Hepatocyte (in vitro differentiated cells): ENCODE measurements around the gene FGFBP3. TPM values are rescaled to one million over a fixed set of nuclear protein-coding genes. Genes with fewer than 3 reads are reported as not detected.

Source experiments
- DNase-seq: peaks from one replicate; pipeline ENCODE4 v3.0.0-alpha.2; 2016; ENCODE audit warnings: low spot score
- H2AFZ ChIP-seq: fragments of 200-600 bp; sonication (generic); 2 replicates; pipeline ENCODE4 v1.6.0; 2016; ENCODE audit warnings: antibody characterized with exemption, mild to moderate bottlenecking
- H3K27ac ChIP-seq: fragments of 200-600 bp; sonication (generic); 2 replicates; pipeline ENCODE4 v1.5.1; 2016; ENCODE audit warnings: mild to moderate bottlenecking
- H3K27me3 ChIP-seq: fragments of 200-600 bp; sonication (generic); 2 replicates; pipeline ENCODE4 v1.6.1; 2016
- H3K36me3 ChIP-seq: fragments of 200-600 bp; sonication (generic); replicated peaks from 2 replicates; pipeline ENCODE4 v1.5.1; 2016; ENCODE audit warnings: low read depth; ENCODE audit not compliant: insufficient read depth
- H3K4me1 ChIP-seq: fragments of 200-600 bp; sonication (generic); 2 replicates; pipeline ENCODE4 v1.5.1; 2016; ENCODE audit warnings: mild to moderate bottlenecking, moderate library complexity; ENCODE audit not compliant: insufficient read depth
- H3K4me2 ChIP-seq: fragments of 200-600 bp; sonication (generic); 2 replicates; pipeline ENCODE4 v1.6.0; 2016
- H3K4me3 ChIP-seq: fragments of 200-600 bp; sonication (generic); 2 replicates; pipeline ENCODE4 v1.5.1; 2016; ENCODE audit warnings: mild to moderate bottlenecking
- H3K79me2 ChIP-seq: fragments of 200-600 bp; sonication (generic); 2 replicates; pipeline ENCODE4 v1.6.0; 2017; ENCODE audit warnings: mild to moderate bottlenecking
- H3K9me2 ChIP-seq: fragments of 200-600 bp; sonication (generic); replicated peaks from 2 replicates; pipeline ENCODE4 v1.6.0; 2017; ENCODE audit warnings: mild to moderate bottlenecking; ENCODE audit not compliant: insufficient read depth
- H3K9me3 ChIP-seq: fragments of 200-600 bp; sonication (generic); 2 replicates; pipeline ENCODE4 v1.5.1; 2016; ENCODE audit warnings: low read depth, mild to moderate bottlenecking
- H4K20me1 ChIP-seq: fragments of 200-600 bp; sonication (generic); 2 replicates; pipeline ENCODE4 v1.6.0; 2016; ENCODE audit warnings: mild to moderate bottlenecking; ENCODE audit not compliant: insufficient read depth, poor library complexity, severe bottlenecking
- EZH2 ChIP-seq: fragments of 200-600 bp; sonication (generic); IDR thresholded peaks from 2 replicates; pipeline ENCODE4 v1.6.1; 2016; ENCODE audit warnings: antibody characterized with exemption, mild to moderate bottlenecking, borderline replicate concordance
- EZH2phosphoT487 ChIP-seq: fragments of 200-600 bp; sonication (generic); IDR thresholded peaks from one replicate; pipeline ENCODE4 v1.6.1; 2018; ENCODE audit warnings: antibody characterized with exemption, mild to moderate bottlenecking, low read depth, moderate library complexity; ENCODE audit not compliant: unreplicated experiment, severe bottlenecking
- WGBS: methylation state at CpG from one replicate; pipeline ENCODE4 v1.1.6; 2016; ENCODE audit warnings: low lambda C conversion rate; ENCODE audit errors: missing lambda C conversion rate; 5-methylcytosine and 5-hydroxymethylcytosine counted together
- polyA plus RNA-seq: library from polyadenylated mRNA; unstranded; fragments of >200 nt; fragmentation: Nextera tagmentation; extraction: Ambion mirVana; gene quantifications from 2 replicates; pipeline ENCODE4 v1.2.1, GENCODE V29; 2016
- total RNA-seq: library from RNA; depleted of rRNA; stranded (reverse); fragments of >200 nt; gene quantifications from 2 replicates; pipeline ENCODE4 v1.2.3, GENCODE V29; 2014
- TF ChIP-seq, protein P1 (sequence below): fragments of 200-600 bp; sonication (generic); IDR thresholded peaks from 2 replicates; pipeline ENCODE4 v1.5.1; 2016; ENCODE audit warnings: antibody characterized with exemption, mild to moderate bottlenecking; ENCODE audit not compliant: poor library complexity

FGFBP3 gene
- total and polyA plus RNA-seq, 2 experiments from 2014 or later: 1.5 to 2.6 TPM

DNA sequence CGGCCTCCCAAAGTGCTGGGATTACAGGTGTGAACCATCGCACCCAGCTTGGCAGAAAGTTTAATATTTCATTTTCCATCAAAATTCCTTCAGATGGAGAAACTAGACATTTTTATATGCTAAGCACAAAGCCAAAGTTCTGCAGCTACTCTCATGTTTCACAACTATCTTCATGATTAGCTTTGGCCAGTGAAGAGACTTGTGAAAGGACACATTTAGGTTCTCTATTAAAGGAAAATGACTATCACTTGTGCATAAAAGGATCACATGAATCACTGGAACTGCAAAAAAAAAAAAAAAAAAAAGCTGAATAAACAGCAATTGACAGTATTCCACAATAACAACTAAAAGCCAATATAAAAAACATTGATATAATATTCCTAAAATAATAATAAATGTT lies 16.2 kb downstream of the FGFBP3 start:
- Histone ChIP-seq H3K9me2 (no peaks in the 10 kb centered on the region), H3K4me3 (no peak overlapping the region), H3K4me2 (no peak overlapping the region), H3K36me3 (no peaks in the 10 kb centered on the region), H4K20me1 (no peaks in the 10 kb centered on the region), H3K79me2 (no peaks in the 10 kb centered on the region), H3K27ac (no peak overlapping the region), H3K9me3 (no peaks in the 10 kb centered on the region), H3K4me1 (peaks cover 4% of the 10 kb centered on the region), H2AFZ (no peak overlapping the region), H3K27me3 (no peaks in the 10 kb centered on the region)
- TF ChIP-seq, protein P1, sequence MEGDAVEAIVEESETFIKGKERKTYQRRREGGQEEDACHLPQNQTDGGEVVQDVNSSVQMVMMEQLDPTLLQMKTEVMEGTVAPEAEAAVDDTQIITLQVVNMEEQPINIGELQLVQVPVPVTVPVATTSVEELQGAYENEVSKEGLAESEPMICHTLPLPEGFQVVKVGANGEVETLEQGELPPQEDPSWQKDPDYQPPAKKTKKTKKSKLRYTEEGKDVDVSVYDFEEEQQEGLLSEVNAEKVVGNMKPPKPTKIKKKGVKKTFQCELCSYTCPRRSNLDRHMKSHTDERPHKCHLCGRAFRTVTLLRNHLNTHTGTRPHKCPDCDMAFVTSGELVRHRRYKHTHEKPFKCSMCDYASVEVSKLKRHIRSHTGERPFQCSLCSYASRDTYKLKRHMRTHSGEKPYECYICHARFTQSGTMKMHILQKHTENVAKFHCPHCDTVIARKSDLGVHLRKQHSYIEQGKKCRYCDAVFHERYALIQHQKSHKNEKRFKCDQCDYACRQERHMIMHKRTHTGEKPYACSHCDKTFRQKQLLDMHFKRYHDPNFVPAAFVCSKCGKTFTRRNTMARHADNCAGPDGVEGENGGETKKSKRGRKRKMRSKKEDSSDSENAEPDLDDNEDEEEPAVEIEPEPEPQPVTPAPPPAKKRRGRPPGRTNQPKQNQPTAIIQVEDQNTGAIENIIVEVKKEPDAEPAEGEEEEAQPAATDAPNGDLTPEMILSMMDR: no peak
- no peak for TF ChIP-seq EZH2
- no peak for TF ChIP-seq EZH2phosphoT487
- WGBS: 98% methylated on average over 2 of the region's 2 CpGs
- DNase-seq: no peak

DNA sequence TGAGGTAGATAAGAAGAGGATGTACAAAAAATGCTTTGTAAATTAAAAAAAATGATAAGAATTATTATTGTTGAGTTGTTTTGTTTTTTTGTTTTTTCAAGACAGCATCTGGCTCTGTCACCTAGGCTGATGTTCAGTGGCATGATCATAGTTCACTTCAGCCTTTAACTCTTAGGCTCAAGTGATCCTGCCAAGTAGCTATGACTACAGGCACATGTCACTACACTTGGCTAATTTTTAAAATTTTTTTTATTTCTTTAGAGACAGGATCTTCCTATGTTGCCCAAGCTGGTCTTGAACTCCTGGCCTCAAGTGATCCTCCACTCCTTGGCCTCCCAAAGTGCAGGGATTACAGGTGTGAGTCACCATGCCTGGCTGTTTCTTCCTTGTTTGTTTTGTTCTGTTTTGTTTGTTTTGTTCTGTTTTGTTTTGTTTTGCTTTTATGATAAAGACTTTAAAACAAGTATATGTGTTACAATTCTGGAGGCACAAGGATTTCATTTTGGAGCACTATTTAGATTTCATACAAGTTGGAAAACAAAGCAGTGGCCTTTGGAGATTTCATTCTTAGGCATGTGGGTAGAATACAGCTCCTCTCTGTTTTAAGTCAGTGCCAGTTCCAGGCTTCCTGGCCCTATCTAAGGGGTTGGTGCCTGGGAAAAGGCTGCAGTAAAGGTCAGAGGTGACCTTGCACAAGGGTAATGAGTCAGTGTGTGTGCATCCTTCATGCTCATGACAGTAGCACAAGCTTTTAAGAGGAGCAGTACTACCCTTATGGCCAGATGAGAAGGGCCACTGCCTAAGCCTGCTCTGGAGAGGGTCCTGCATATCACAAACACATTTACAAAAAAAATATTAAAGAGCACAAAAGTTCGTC lies 17.9 kb downstream of the FGFBP3 start:
- Histone ChIP-seq H3K36me3 (no peaks in the 10 kb centered on the region), H3K4me3 (no peak overlapping the region), H3K27ac (no peak overlapping the region), H3K79me2 (no peaks in the 10 kb centered on the region), H3K9me3 (no peaks in the 10 kb centered on the region), H3K4me1 (peaks cover 11% of the 10 kb centered on the region), H3K9me2 (no peaks in the 10 kb centered on the region), H4K20me1 (no peaks in the 10 kb centered on the region), H3K27me3 (no peaks in the 10 kb centered on the region), H2AFZ (no peak overlapping the region), H3K4me2 (no peak overlapping the region)
- DNase-seq: no peak
- WGBS: 89% methylated on average over 1 of the region's 1 CpG
- no peak for TF ChIP-seq EZH2
- TF ChIP-seq, protein P1: no peak
- TF ChIP-seq EZH2phosphoT487: no peak

DNA sequence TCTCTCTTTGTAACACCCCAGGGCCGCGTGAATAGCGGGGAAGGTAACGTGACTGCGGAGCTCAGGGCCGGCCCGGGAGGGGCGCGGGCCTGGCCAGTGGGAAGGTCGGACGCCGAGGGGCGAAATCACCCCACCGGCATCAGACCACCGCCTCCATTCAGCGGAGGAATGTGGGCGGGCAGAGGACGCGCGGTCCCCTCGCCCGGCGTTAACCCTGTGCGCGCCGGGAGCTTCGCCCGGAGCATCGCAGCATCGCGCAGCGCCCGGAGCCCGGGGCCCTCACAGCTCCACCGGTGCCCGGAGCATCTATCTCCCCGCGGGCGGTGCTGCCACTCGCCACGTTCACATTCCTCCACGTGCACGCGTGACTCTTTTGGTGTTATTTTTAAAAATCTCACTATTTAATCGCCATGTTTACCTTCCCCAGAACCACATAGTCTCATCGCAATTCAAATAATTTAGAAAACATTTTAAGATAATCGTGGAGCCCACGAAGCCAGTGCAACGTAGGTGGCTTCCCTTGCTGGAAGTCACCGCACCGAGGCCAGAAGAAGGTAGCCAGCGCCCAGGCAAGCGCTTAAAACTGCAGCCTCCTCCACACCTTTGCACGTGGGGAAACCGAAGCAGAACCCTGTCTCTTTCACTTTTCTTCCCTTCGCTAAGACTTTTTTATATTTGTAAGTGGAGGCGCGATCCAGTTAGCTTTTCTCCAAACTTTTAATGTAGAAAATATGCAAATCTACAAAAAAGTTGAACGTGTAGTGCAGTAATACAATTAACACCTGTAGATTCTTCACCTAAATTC lies 21.8 kb downstream of the FGFBP3 start:
- peak overlapping the region; percentile 47 for H3K27ac ChIP-seq

More for the DNA sequence above, 21.8 kb downstream of the FGFBP3 start:
- no peaks in the 10 kb centered on the region for H3K9me3 ChIP-seq
- no peaks in the 10 kb centered on the region for H3K9me2 ChIP-seq
- H3K4me3 ChIP-seq: peak overlapping the region; percentile 71
- WGBS: 1% methylated on average over 59 of the region's 59 CpGs
- TF ChIP-seq EZH2phosphoT487: no peak
- TF ChIP-seq EZH2: no peak
- TF ChIP-seq, protein P1: no peak
- H3K4me2 ChIP-seq: peak overlapping the region; percentile 96
- peaks cover 19% of the 10 kb centered on the region for H3K4me1 ChIP-seq
- H4K20me1 ChIP-seq: no peaks in the 10 kb centered on the region
- no peaks in the 10 kb centered on the region for H3K79me2 ChIP-seq
- H3K36me3 ChIP-seq: no peaks in the 10 kb centered on the region
- peak overlapping the region; percentile 92 for H2AFZ ChIP-seq
- H3K27me3 ChIP-seq: no peaks in the 10 kb centered on the region
- peak; percentile 74 for DNase-seq
